ENCODE results near the gene EGFR.
A peak's percentile ranks its signal among the peaks of the same experiment; 100 is the strongest.

Gene EGFR

GRCh38 chr7:55036950-55037736, 18.3 kb downstream of the EGFR start:
- no peak for DNase-seq

GRCh38 chr7:55043691-55044370, 25.0 kb downstream of the EGFR start:
- no peak for DNase-seq

- DNase-seq: no peak
These were observed 25.5 kb downstream of the EGFR start for GRCh38 chr7:55044371-55044717.

- DNase-seq: no peak
These were observed 26.0 kb downstream of the EGFR start for GRCh38 chr7:55044791-55045190.

- no peak for DNase-seq
These were observed 27.9 kb downstream of the EGFR start for GRCh38 chr7:55046582-55047342.

GRCh38 chr7:55048221-55048859, 29.5 kb downstream of the EGFR start:
- no peak for DNase-seq

- DNase-seq: no peak
These were observed 31.5 kb downstream of the EGFR start for GRCh38 chr7:55050281-55050680.

GRCh38 chr7:55052081-55052480, 33.3 kb downstream of the EGFR start:
- DNase-seq: peak; percentile 49 to 60

- no peak for DNase-seq
These were observed 34.1 kb downstream of the EGFR start for GRCh38 chr7:55052741-55053427.

GRCh38 chr7:55053651-55054571, 35.1 kb downstream of the EGFR start:
- DNase-seq: no peak

GRCh38 chr7:55054758-55055157, 35.9 kb downstream of the EGFR start:
- DNase-seq: no peak

GRCh38 chr7:55055479-55055878, 36.7 kb downstream of the EGFR start:
- peak in 1 of 2 experiments; percentile 27 for DNase-seq

- DNase-seq: no peak
These were observed 37.3 kb downstream of the EGFR start for GRCh38 chr7:55056068-55056467.

GRCh38 chr7:55056577-55057480, 38.0 kb downstream of the EGFR start:
- DNase-seq: no peak

- no peak for DNase-seq
These were observed 39.5 kb downstream of the EGFR start for GRCh38 chr7:55058314-55058713.

GRCh38 chr7:55059021-55059420, 40.2 kb downstream of the EGFR start:
- DNase-seq: no peak

GRCh38 chr7:55060085-55060484, 41.3 kb downstream of the EGFR start:
- no peak for DNase-seq

GRCh38 chr7:55060636-55061022, 41.8 kb downstream of the EGFR start:
- DNase-seq: no peak

GRCh38 chr7:55061726-55062499, 43.1 kb downstream of the EGFR start:
- DNase-seq: no peak

GRCh38 chr7:55063061-55063460, 44.2 kb downstream of the EGFR start:
- no peak for DNase-seq
